NCI-H2107 treated with DMSO at 0.1 percent for 48 hours (cell line): ENCODE measurements around the gene SET.
A peak's percentile ranks its signal among the peaks of the same experiment; 100 is the strongest.
"Not testable (repeated sequence)": the region's sequence is repeated elsewhere in the genome, so short reads cannot be mapped to it uniquely, and the experiment has no call there.

Source experiments
- DNase-seq: peaks from one replicate; lab custom pipeline; 2025; ENCODE audit not compliant: unreplicated experiment; lab: John Stamatoyannopoulos, UW

SET gene, protein sequence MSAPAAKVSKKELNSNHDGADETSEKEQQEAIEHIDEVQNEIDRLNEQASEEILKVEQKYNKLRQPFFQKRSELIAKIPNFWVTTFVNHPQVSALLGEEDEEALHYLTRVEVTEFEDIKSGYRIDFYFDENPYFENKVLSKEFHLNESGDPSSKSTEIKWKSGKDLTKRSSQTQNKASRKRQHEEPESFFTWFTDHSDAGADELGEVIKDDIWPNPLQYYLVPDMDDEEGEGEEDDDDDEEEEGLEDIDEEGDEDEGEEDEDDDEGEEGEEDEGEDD

DNA sequence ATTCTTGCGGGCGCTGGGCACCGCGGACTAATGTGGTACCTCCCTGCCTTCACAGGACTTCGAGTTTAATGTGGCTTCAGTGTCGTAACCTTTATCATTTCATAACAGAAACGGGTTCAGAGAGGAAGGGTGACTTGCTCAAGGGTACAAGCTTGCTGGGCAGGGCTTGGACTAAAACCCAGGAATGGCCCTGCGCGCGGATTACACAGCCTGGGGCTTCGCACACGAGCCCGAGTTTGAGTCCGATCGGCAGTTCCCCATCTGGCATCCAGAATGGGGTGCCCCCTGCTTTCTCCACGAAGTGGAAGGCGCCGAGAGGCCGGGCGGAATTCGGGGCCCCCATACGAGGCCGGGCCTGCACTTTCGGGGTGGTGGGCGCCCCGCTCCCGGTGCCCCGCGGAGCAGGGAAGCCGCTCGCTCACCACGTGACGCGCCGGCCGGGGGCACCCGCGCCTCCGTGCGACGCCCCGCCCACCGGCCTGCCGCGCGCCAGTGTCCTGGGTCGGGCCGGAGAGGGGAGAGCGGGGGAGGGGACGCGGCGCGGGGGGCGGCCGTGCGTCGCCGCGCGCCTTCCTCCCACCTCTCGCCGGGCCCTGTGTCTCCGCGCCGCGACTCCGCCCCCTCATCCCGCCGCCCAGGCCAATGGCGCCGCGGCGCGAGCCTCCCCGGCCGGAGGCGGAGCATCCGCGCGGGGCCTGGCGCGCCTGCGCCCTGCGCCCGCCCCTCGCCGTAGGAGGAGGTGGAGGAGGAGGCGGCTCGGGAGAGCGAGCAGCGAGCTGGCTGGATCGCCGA lies at the start of gene SET:
Gene SET, plus strand, starts transcription at position 722 of the 792 bp plus-strand sequence. CDS start 361 bp downstream, outside the sequence.
- DNase-seq, result peak; percentile 67

- no peak for DNase-seq
Measured at GRCh38 chr9:128640603-128641002, 48.4 kb upstream of the SET start.

DNA sequence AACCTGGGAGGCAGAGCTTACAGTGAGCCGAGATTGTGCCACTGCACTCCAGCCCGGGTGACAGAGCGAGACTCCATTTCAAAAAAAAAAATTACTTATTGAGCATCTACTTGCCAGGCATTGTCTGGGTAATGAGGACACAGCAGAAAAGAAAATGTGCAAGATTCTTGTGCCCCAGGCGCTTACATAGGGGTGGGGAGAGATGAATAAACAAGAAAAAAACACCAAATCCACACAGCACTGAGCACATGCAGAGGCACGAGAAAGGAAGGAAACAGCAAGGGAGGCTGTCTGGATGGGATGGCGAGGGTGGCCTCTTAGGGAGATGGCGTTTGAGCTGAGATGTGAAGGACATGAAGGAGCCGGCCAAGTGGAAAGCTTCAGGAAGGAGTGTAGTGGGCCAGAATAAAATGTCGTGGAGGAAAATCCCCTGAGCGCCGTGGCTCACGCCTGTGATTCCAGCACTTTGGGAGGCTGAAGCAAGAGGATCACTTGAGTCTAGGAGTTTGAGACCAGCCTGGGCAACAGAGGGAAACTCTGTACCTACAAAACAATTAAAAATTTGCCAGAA lies 46.3 kb upstream of the SET start:
- no peak for DNase-seq

- no peak for DNase-seq
Measured at GRCh38 chr9:128643519-128644300, 45.3 kb upstream of the SET start.

DNA sequence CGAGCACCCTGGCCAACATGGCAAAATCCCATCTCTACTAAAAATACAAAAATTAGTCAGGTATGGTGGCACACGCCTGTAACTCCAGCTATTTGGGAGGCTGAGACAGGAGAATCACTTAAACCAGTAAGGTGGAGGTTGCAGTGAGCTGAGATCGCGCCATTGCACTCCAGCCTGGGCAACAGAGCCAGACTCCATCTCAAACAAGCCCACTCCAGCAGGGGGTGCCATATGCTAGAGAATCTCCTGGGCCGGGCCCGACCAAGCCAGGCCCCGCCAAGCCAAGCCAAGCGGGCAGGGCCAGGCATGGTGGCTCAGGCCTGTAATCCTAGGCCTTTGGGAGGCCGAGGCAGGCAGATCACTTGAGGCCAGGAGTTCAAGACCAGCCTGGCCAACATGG lies 40.8 kb upstream of the SET start:
- not testable (repeated sequence) for DNase-seq

GRCh38 chr9:128651798-128652197 lies 37.2 kb upstream of the SET start:
- no peak for DNase-seq

DNA sequence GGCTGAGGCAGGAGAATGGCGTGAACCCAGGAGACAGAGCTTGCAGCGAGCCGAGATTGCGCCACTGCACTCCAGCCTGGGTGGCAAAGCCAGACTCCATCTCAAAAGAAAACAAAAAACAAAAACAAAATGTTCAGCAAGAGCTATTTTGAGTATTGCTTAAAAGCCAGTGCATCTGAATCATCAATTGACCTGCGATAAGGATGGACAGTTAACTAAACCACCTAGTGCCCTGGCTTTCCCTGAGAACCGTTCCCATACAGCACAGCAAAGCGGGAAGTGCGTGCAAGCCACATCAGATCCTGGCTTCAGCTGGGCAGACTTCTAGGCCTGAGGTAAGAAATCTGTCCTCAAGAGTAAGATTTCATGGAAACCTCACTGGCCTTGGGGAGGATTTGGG lies 35.1 kb upstream of the SET start:
- no peak for DNase-seq

DNA sequence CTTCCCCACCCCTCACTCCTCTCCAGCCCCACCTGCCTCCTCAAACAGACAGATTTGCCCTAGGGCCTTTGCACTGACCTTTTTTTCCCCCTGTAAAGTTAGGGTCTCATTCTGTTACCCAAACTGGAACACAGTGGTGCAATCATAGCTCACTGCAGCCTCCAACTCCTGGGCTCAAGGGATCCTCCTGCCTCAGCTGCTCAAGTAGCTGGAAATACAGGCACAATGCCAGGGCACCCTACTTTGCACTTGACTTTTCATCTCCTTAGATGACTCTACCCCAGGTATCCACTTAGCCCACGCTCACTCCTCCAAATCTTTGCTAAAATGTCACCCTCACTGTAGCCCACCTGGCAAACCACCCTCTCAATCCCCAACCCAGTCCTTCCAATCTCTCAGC lies 34.5 kb upstream of the SET start:
- DNase-seq, result no peak

DNA sequence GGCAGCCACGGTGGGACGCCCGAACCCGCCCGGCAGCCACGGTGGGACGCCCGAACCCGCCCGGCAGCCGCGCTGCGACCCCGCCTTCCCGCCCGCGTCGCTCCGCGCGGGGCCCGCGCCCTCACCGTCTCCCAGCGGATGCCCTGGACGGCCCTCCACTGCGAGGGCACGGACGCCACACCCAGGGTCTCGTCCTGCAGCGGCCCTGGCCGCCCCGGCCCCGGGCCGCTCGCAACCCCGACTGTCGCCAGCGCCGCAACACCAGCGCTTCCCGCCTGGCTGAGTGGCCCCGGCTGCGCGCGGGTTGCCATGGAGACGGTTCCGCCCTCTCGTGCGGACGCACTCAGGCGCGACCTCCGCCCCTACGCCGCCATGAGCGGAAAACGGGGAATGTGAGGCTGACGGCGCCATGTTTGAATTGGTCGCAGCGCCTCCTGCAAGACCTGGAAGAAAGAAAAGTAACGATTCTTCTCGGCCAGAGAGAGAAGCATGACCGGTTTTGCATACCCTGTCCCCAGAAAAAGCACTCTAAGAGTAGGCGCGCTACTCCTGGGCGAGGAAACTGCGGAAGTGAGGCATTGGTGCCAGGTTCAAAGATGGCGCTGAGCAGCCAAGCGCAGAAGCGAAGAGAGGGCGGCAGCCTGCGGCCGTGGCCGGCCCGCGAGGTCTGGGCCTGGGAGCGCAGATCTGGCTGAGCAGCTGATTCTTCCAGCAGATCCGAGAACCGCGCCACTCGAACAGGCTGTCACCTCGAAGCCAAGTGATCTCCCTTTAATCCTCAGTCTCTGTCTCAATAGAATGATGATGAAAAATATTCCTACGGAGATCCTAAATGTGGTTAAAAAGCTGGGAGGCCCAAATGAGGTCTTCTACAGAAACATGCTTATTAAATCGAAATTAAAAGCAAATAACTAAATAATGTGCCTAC lies 32.3 kb upstream of the SET start, which contains the start of gene DYNC2I2:
Gene DYNC2I2, minus strand, starts transcription at position 432 of the 928 bp plus-strand sequence. Its CDS starts 121 bp downstream, at position 311.
- DNase-seq, result peak; percentile 59

- DNase-seq, result no peak
Measured at GRCh38 chr9:128657344-128657704, 31.7 kb upstream of the SET start.

DNA sequence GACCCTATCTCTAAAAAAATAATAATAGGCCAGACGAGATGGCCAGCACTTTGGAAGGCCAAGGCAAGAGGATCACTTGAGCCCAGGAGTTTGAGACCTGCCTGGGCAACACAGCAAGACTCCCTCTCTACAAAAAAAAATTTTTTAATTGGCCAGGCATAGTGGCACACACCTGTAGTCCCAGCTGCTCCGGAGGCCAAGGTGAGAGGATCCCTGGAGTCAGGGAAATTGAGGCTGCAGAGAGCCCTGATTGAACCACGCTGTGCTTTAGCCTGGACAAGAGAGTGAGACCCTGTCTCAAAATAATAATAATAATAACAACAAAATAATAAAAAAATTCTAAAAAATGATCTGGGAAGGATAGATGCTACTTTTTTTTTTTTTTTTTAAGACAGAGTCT lies 31.2 kb upstream of the SET start:
- DNase-seq, result no peak

DNA sequence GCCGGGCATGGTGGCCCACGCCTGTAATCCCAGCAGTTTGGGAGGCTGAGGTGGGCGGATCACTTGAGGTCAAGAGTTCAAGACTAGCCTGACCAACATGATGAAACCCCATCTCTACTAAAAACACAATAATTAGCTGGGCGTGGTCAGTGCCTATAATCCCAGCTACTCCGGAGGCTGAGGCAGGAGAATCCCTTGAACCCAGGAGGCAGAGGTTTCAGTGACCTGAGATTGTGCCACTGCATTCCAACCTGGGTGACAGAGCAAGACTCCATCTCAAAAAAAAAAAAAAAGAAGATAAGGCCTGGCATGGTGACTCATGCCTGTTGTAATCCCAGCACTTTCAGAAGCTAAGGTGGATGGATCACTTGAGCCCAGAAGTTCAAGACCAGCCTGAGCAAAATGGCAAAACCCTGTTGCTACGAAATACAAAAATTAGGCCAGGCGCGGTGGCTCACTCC lies 22.5 kb upstream of the SET start:
- DNase-seq, result not testable (repeated sequence)

DNA sequence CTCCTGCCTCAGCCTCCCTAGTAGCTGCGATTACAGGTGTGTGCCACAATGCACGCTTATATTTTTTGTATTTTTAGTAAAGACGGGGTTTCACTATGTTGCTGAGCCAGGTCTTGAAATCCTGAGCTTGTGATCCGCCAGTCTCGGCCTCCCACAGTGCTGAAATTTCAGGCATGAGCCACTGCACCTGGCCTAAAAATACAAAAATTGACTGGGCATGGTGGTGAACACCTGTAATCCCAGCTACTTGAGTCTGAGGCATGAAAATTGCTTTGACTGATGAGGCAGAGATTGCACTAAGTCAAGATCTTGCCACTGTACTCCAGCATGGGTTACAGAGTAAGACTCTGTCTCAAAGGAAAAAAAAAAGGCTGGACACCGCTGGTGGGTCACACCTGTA lies 19.2 kb upstream of the SET start:
- DNase-seq, result no peak

DNA sequence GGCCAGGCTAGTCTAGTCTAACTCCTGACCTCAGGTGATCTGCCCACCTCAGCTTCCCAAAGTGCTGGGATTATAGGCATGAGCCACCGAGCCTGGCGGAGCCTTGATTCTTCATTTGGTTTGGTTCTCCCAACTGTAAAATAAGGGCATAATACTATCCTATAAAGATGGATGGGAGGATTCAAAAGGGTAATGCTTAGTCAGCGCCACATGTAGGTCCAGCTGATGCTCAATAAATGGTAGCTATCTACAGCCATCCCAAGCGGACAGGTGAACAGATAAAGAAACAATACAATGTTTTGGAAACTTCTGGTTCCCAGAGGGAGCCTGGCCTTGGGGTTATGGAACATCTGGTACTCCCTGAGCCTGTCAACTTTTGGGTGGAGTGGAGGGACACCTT lies 13.6 kb upstream of the SET start:
- DNase-seq, result no peak

DNA sequence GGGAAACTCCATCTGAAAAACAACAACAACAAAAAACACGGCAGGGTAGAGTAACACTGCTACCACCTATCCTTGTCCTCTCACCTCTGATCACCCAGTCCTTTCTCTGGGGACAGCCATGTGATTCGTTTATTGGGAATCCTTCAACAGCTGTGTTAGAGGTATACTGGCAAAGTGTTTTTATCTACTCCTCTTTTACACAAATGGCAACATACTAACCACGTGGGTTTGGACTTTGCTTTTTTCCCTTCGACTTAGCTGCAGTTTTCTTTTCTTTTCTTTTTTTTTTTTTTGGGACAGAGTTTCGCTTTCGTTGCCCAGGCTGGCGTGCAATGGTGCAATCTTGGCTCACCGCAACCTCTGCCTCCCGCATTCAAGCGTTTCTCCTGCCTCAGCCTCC lies 11.2 kb upstream of the SET start:
- DNase-seq, result no peak

DNA sequence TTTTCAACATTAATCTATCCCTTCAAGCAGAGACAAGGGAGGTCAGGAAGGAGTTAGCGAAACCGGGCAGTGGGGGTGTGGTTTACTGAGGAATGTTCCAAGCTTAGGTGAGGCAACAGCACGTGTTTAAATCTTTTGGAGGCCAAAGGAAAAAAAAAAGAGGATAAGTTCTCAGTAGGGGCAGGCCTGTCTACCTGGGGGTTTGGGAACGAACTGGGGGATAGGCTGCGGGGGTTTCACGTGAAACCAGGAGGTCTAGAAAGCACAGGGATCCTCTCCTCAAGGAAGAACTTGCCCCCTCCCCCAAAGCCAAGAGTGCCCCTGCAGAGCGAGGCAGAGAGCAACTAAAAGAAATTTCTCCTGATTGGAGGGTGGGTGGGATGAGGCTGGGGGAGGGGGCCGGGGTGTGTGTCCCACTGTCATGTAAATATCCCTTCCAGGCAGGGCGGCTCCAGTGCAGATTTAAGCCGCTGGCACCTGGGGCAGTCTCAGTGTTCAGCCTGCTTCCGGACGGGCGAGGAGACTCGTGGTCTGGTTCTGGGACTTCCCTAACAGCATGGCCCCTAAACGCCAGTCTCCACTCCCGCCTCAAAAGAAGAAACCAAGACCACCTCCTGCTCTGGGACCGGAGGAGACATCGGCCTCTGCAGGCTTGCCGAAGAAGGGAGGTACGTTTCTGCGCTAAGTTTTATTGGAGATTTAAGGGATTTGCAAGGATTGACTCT lies 5.5 kb upstream of the SET start:
- no peak for DNase-seq

DNA sequence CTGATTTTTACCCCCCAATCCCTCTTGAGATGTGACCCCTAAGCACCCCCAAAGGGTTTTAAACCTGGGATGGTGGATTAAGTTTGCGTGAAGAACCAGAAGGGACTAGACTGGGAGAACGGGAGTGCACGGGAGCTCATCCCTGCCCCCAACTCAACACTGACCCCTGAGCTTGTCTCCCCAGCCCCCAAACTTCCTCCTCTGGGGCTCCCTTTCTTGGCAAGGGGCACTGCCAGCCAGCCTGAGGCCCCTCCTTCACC lies 5.0 kb upstream of the SET start:
- DNase-seq, result no peak

GRCh38 chr9:128684325-128685199 lies 4.5 kb upstream of the SET start:
- DNase-seq, result no peak
